ENCODE results near the gene C21orf58. TPM values are rescaled to one million over a fixed set of nuclear protein-coding genes. Genes with fewer than 3 reads are reported as not detected.

Gene C21orf58
- total RNA-seq, result 1.9 and 2.6 TPM in 2 replicates

DNA sequence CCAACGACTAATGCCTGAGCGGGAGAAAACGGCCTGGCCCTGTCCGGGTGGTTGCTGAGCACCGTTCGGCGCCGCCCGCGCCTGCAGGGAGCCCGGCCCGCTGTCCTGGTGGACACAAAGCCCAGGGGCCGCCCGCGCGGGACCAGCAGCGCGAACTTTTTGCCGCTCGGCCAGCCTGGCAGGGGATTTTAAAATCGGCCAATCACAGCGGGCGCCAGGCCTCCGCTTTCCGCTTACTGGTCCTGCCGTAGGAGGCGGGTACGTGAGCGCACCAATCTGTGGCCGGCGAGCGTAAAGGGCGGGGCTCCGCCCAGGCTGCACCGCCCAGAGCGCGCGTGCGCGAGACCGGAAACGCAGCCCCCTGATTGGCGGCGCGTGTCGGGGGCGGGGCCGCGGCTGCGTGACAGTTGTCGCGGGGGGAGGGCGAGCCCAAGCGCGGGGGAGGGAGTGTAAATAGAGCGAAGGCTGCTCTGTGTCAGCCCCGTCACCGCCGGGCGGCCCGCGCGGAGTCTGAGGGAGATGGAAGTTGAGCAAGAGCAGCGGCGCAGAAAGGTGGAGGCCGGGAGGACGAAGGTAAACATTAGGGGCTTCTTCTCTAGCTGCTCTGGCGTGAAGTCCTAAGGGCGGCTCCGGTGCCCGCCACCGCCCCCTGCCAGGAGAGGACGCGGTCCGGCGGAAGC is at the start of gene C21orf58, which contains the start of gene PCNT:
C21orf58 (minus strand) TSS at position 161 of the 680 bp plus-strand sequence. CDS start 1,132 bp downstream, outside the sequence.
PCNT (plus strand) TSS at position 447 of the 680 bp plus-strand sequence; CDS start at position 520, 73 bp downstream.

DNA sequence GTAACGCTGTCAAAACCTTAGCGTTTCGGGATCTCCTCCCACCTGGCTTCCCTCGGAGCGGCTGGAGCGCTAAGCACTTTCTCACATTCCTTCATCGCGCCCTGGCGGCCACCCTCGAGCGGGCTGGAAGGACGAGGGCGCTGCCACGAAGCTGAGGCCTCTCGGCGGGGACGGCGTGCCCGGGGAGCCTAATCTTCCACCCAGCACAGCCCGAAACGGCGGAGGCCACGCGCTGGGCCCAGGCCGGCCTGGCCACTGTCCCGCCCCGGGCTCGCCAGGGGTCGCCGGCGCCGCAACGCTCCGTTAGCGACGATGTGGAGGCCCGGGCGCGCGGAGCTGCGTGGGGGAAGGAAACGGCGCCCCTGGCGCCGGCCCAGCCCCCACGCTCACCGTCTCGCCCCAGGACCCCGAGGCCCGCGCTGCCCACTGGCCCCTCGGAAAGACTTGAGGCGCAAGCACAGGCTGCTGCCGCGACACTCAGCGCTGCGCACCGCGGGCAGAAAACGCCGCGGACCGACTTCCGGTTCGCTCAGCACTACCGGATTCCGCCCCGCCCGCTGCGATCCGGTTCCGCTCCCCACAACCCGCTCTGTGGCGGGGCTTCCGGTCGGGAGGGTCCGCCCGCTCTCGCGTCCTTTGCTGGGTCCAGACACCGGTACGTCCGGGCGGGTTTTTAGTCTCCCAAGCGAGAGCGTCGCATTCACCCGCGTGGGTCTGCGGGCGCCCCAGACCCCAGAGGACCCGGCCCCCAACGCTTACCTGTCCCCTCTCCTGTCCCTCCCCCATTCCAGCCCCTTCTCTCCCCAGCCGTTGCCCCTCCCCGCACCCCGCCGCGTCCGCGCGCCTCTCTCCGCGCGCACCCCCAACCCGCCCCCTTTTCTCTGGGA is 37.7 kb downstream of the C21orf58 start, which contains the start of gene YBEY:
YBEY (plus strand) TSS at position 582 of the 887 bp plus-strand sequence. CDS start 572 bp downstream, outside the sequence.

DNA sequence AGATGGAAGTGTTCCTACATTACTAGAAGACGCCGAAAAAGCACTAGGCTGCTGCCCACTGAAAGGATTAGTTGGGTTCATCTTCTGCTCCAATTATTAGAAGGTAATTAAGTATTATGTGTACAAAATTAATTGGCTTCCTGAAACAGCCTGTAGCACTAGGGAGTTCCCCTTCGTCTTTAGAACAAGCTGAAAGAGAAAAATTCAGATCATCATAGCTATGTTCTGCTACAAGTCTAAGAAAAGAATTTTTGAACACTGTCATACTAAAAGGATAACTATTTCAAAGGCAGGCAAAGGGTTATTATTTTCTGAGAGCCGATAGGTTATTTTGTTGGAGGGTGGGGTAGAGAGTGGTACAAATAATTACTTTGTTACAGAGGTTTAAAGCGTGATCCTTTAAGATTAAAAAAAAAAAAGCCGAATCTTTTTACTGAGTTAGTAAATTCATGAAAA is 38.4 kb downstream of the C21orf58 start, which contains the start of gene MCM3AP:
MCM3AP (minus strand) TSS at position 406 of the 456 bp plus-strand sequence; CDS start at position 81, 325 bp downstream.

Other genes with a start within 250 kb of the C21orf58 start
- 4,246 and 4,806 TPM in 2 replicates for gene COL6A2, start 225.8 kb downstream of the C21orf58 start, total RNA-seq
- 0.32 TPM in 1 of 2 replicates, not detected in the other for gene FTCD, start 168.3 kb downstream of the C21orf58 start, total RNA-seq
- 4.4 and 10.1 TPM in 2 replicates for gene SPATC1L, start 139.4 kb downstream of the C21orf58 start, total RNA-seq
- 414 and 465 TPM in 2 replicates for gene LSS, start 95.1 kb downstream of the C21orf58 start, total RNA-seq
- 71.4 and 108 TPM in 2 replicates for gene MCM3AP, start 38.3 kb downstream of the C21orf58 start, total RNA-seq
- gene YBEY, start 37.5 kb downstream of the C21orf58 start, total RNA-seq, result 8.4 and 10.2 TPM in 2 replicates
- gene PCNT, start 286 bp upstream of the C21orf58 start, total RNA-seq, result 19.4 and 27.1 TPM in 2 replicates
- gene DIP2A, start 135.0 kb upstream of the C21orf58 start, total RNA-seq, result 30.8 and 36.0 TPM in 2 replicates